Panc1 (cell line): Measurements from ENCODE around the gene TACC2. TPM values are rescaled to one million over a fixed set of nuclear protein-coding genes. Genes with fewer than 3 reads are reported as not detected.

Experiments used
- ATAC-seq: fragments of 200-7000 bp; cut with Tn5 transposase; 2 replicates; pipeline ENCODE4 v1.9.1; 2020; ENCODE audit warnings: mild to moderate bottlenecking, moderate library complexity
- BruUV-seq: library from RNA; stranded (reverse); fragments of 400-500 nt; replicated peaks from 2 replicates; lab custom pipeline; 2021; lab: Mats Ljungman, UMichigan
- CTCF ChIA-PET: fragments of 300-600 bp; sonication (Branson Sonifier 250); formaldehyde crosslinking; loops from one replicate; lab custom pipeline; 2022; ENCODE audit warnings: antibody characterized with exemption; lab: Charles Lee
- POLR2A ChIA-PET: fragments of 300-600 bp; sonication (Branson Sonifier 250); formaldehyde crosslinking; loops from one replicate; lab custom pipeline; 2022; ENCODE audit warnings: antibody characterized with exemption; lab: Charles Lee
- DNase-seq: peaks from one replicate; pipeline ENCODE4 v3.0.0-alpha.2; 2010; ENCODE audit warnings: low read depth, low spot score
- H3K27ac ChIP-seq: 2 replicates; pipeline ENCODE4 v1.5.1; 2011; ENCODE audit warnings: mild to moderate bottlenecking, low read length, inconsistent platforms
- H3K27me3 ChIP-seq: fragments of 200-500 bp; sonication (Bioruptor generic); 2 replicates; pipeline ENCODE4 v1.6.0; 2014; ENCODE audit warnings: low read length, inconsistent platforms; ENCODE audit not compliant: control insufficient read depth, insufficient read depth
- H3K36me3 ChIP-seq: fragments of 200-500 bp; sonication (Bioruptor generic); 2 replicates; pipeline ENCODE4 v1.5.1; 2014; ENCODE audit warnings: inconsistent platforms, mild to moderate bottlenecking, low read length, moderate library complexity; ENCODE audit not compliant: control insufficient read depth, insufficient read depth
- H3K4me1 ChIP-seq: 2 replicates; pipeline ENCODE4 v1.5.1; 2011; ENCODE audit warnings: inconsistent platforms, mild to moderate bottlenecking, low read length, moderate library complexity; ENCODE audit not compliant: control insufficient read depth, insufficient read depth
- H3K4me3 ChIP-seq, 2 experiments: 2 replicates each; pipeline ENCODE4 v1.5.1; 2011 to 2012; ENCODE audit warnings: low read depth in 2 of 2, low read length in 2 of 2, mild to moderate bottlenecking in 2 of 2, inconsistent platforms in 1 of 2, moderate library complexity in 1 of 2
- H3K9me3 ChIP-seq: fragments of 200-500 bp; sonication (Bioruptor generic); 2 replicates; pipeline ENCODE4 v1.5.1; 2014; ENCODE audit warnings: low read depth, mild to moderate bottlenecking, inconsistent platforms, low read length, moderate library complexity; ENCODE audit not compliant: control insufficient read depth, insufficient read depth
- POLR2AphosphoS5 ChIP-seq: IDR thresholded peaks from 2 replicates; pipeline ENCODE4 v1.6.1; 2012; ENCODE audit warnings: mild to moderate bottlenecking, low read depth, low read length, moderate library complexity
- SIN3A ChIP-seq: IDR thresholded peaks from 2 replicates; pipeline ENCODE4 v1.6.1; 2012; ENCODE audit warnings: low read depth, mild to moderate bottlenecking, low read length, moderate library complexity, borderline replicate concordance; ENCODE audit not compliant: insufficient read depth
- TCF7L2 ChIP-seq: IDR thresholded peaks from 2 replicates; pipeline ENCODE4 v1.6.1; 2011; ENCODE audit warnings: mild to moderate bottlenecking, low read depth, low read length, inconsistent platforms
- in situ Hi-C: cut with HindIII; loops from 2 replicates; pipeline ENCODE4 v1.10.0; 2016; ENCODE audit warnings: low sequenced_read_pairs, low pct_unique_long_range_greater_than_20kb
- intact Hi-C: fragments of 100-400 bp; cut with micrococcal nuclease; formaldehyde crosslinking; loops from one replicate; pipeline ENCODE4 v1.10.0; 2022; ENCODE audit not compliant: unreplicated experiment
- total RNA-seq: library from RNA; stranded (reverse); gene quantifications from one replicate; pipeline ENCODE4 v1.2.1, GENCODE V29; 2021; ENCODE audit not compliant: unreplicated experiment
- TF ChIP-seq, protein P1 (sequence below), 2 experiments: IDR thresholded peaks; 2 replicates each; pipeline ENCODE4 v1.6.1; 2011 to 2012; ENCODE audit warnings: low read depth in 2 of 2, control low read depth in 1 of 2, low read length in 1 of 2, mild to moderate bottlenecking in 1 of 2, moderate library complexity in 1 of 2; ENCODE audit not compliant: insufficient read depth in 1 of 2
- TF ChIP-seq, protein P2 (sequence below): fragments of 450-650 bp; IDR thresholded peaks from 2 replicates; pipeline ENCODE4 v1.5.1; 2017; ENCODE audit warnings: mild to moderate bottlenecking

Gene TACC2
- total RNA-seq, 1 experiment from 2014 or later: 133 TPM

DNA sequence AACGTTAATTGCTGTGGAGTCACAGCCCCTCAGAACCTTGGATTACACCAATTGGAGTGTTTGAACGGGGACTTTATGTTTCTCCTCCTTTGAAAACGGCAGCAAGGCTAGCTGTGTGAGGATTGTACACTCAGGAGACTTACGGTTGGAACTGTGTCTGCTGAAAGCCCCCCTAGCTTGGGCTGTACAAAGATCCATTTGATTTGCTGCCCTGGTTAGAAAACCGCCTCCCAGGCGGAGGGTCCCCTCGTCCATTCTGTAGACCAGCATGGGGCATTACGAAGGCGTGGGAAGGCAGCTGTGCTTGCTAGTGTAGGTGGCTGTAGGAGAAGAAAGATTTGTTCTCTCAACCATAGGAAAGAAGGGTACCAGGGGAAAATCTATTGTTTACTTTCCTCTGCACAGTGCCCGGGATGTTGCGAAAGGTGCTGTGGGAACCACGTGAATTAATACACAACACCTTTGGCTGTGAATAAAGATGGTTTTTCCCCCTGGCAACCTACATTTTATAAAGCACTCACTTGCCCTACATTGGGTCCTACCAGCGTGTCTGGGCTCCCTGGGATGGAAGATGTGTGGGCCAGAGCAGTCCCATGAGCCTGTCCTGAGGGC, 208.8 kb downstream of the TACC2 start:
- H3K4me1 ChIP-seq: no peaks in the 10 kb centered on the region
- ChIA-PET CTCF (no interaction called here), POLR2A (interaction anchor here (0.6 kb wide), 1 partner anchor 20 kb away, joined by 4 read pairs; no protein-coding TSS in a partner anchor)
- in situ Hi-C loops (no loop called here), intact Hi-C loops (no loop called here)
- no TSS peak for BruUV-seq
- peaks cover 10% of the 10 kb centered on the region; the same call in 1 of the 2 replicates for H3K36me3 ChIP-seq
- TF ChIP-seq POLR2AphosphoS5 (no peak), TCF7L2 (no peak), SIN3A (no peak)
- TF ChIP-seq, protein P1, sequence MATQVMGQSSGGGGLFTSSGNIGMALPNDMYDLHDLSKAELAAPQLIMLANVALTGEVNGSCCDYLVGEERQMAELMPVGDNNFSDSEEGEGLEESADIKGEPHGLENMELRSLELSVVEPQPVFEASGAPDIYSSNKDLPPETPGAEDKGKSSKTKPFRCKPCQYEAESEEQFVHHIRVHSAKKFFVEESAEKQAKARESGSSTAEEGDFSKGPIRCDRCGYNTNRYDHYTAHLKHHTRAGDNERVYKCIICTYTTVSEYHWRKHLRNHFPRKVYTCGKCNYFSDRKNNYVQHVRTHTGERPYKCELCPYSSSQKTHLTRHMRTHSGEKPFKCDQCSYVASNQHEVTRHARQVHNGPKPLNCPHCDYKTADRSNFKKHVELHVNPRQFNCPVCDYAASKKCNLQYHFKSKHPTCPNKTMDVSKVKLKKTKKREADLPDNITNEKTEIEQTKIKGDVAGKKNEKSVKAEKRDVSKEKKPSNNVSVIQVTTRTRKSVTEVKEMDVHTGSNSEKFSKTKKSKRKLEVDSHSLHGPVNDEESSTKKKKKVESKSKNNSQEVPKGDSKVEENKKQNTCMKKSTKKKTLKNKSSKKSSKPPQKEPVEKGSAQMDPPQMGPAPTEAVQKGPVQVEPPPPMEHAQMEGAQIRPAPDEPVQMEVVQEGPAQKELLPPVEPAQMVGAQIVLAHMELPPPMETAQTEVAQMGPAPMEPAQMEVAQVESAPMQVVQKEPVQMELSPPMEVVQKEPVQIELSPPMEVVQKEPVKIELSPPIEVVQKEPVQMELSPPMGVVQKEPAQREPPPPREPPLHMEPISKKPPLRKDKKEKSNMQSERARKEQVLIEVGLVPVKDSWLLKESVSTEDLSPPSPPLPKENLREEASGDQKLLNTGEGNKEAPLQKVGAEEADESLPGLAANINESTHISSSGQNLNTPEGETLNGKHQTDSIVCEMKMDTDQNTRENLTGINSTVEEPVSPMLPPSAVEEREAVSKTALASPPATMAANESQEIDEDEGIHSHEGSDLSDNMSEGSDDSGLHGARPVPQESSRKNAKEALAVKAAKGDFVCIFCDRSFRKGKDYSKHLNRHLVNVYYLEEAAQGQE (IDR thresholded peaks at IDR 0.05; ENCODE audit: insufficient read depth in 1 of 2, low read depth in 2 of 2, low read length in 1 of 2): no peak
- TF ChIP-seq, protein P2, sequence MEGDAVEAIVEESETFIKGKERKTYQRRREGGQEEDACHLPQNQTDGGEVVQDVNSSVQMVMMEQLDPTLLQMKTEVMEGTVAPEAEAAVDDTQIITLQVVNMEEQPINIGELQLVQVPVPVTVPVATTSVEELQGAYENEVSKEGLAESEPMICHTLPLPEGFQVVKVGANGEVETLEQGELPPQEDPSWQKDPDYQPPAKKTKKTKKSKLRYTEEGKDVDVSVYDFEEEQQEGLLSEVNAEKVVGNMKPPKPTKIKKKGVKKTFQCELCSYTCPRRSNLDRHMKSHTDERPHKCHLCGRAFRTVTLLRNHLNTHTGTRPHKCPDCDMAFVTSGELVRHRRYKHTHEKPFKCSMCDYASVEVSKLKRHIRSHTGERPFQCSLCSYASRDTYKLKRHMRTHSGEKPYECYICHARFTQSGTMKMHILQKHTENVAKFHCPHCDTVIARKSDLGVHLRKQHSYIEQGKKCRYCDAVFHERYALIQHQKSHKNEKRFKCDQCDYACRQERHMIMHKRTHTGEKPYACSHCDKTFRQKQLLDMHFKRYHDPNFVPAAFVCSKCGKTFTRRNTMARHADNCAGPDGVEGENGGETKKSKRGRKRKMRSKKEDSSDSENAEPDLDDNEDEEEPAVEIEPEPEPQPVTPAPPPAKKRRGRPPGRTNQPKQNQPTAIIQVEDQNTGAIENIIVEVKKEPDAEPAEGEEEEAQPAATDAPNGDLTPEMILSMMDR: no peak
- DNase-seq (no peak), ATAC-seq (0 out of 2 replicates have a peak, but pooled peaks have one; percentile 25)
- no peak overlapping the region for H3K4me3 ChIP-seq
- H3K9me3 ChIP-seq: no peaks in the 10 kb centered on the region
- no peaks in the 10 kb centered on the region for H3K27me3 ChIP-seq
- no peak overlapping the region for H3K27ac ChIP-seq

DNA sequence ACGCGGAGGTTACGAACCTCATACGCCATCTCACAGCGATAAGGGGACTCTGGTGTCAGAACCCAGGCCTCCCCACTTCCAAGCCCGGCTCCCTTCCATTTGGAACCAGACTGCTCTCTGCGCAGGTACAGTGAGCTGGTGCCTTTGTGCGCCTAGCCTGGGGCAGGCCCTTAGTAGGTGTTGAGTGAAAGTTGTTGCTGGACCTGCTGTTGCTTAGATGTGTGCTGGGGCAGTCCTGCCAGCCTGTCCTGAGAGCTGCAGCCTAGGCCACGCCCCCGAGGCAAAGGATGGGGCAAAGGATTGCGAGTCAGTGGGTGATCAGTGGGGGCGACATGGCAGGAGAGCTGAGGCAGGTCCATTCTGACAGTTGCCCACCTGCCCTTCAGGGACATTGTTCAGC, 209.7 kb downstream of the TACC2 start:
- CTCF ChIA-PET: no interaction called here
- no peak overlapping the region for H3K4me3 ChIP-seq
- H3K27me3 ChIP-seq: no peaks in the 10 kb centered on the region
- no peaks in the 10 kb centered on the region for H3K4me1 ChIP-seq
- H3K27ac ChIP-seq: no peak overlapping the region
- H3K9me3 ChIP-seq: no peaks in the 10 kb centered on the region
- intact Hi-C loops: no loop called here
- TF ChIP-seq, protein P1 (IDR thresholded peaks at IDR 0.05; ENCODE audit: insufficient read depth in 1 of 2, low read depth in 2 of 2, low read length in 1 of 2): no peak
- TF ChIP-seq SIN3A (no peak), TCF7L2 (no peak), POLR2AphosphoS5 (no peak)
- TF ChIP-seq, protein P2: no peak
- no TSS peak for BruUV-seq
- H3K36me3 ChIP-seq: peaks cover 10% of the 10 kb centered on the region; the same call in 1 of the 2 replicates
- POLR2A ChIA-PET: no interaction called here
- in situ Hi-C loops: no loop called here
- no peak for DNase-seq
- peak; percentile 52 for ATAC-seq
